Suprapubic skin (tissue), 4 donors: ENCODE data around the gene ADA. TPM values are rescaled to one million over a fixed set of nuclear protein-coding genes. Genes with fewer than 3 reads are reported as not detected.
A peak's percentile ranks its signal among the peaks of the same experiment; 100 is the strongest.
"Not testable (repeated sequence)": the region's sequence is repeated elsewhere in the genome, so short reads cannot be mapped to it uniquely, and the experiment has no call there.

ENCODE experiments used
- DNase-seq, 2 donors: peaks; one replicate each; pipeline ENCODE4 v3.0.0-alpha.2; 2019; ENCODE audit warnings: low spot score in 2 of 2
- H3K27ac ChIP-seq: fragments of 200-600 bp; sonication (generic); one replicate; pipeline ENCODE4 v1.5.1; 2019
- H3K27me3 ChIP-seq: fragments of 200-600 bp; sonication (generic); one replicate; pipeline ENCODE4 v1.5.1; 2019
- H3K36me3 ChIP-seq: fragments of 200-600 bp; sonication (generic); one replicate; pipeline ENCODE4 v1.5.1; 2019
- H3K4me1 ChIP-seq: fragments of 200-600 bp; sonication (generic); one replicate; pipeline ENCODE4 v1.5.1; 2019
- H3K4me3 ChIP-seq: fragments of 200-600 bp; sonication (generic); one replicate; pipeline ENCODE4 v1.5.1; 2019; ENCODE audit warnings: mild to moderate bottlenecking
- H3K9me3 ChIP-seq: fragments of 200-600 bp; sonication (generic); one replicate; pipeline ENCODE4 v1.5.1; 2019
- CTCF ChIP-seq, 2 donors: fragments of 200-600 bp in 1 of 2; fragments of 450-650 bp in 1 of 2; sonication (generic) in 1 of 2; IDR thresholded peaks; one replicate each; pipeline ENCODE4 v1.5.1; 2016 to 2019; ENCODE audit warnings: antibody characterized with exemption in 2 of 2, mild to moderate bottlenecking in 1 of 2, moderate library complexity in 1 of 2
- EP300 ChIP-seq: sonication (generic); formaldehyde crosslinking; IDR thresholded peaks from one replicate; pipeline ENCODE4 v1.6.1; 2017; ENCODE audit warnings: antibody characterized with exemption
- POLR2A ChIP-seq, 2 donors: fragments of 450-650 bp; IDR thresholded peaks; one replicate each; pipeline ENCODE4 v1.6.1; 2017; ENCODE audit warnings: antibody characterized with exemption in 2 of 2, mild to moderate bottlenecking in 2 of 2, moderate library complexity in 2 of 2
- POLR2AphosphoS5 ChIP-seq, 3 donors: sonication (generic); formaldehyde crosslinking; IDR thresholded peaks; one replicate each; pipeline ENCODE4 v1.6.1; 2017; ENCODE audit warnings: antibody characterized with exemption in 3 of 3
- WGBS: methylation state at CpG from one replicate; pipeline ENCODE4 v1.1.5; 2018; 5-methylcytosine and 5-hydroxymethylcytosine counted together
- total RNA-seq, 4 donors: library from RNA; depleted of rRNA; stranded (reverse); fragments of >200 nt; gene quantifications; one replicate each; pipeline ENCODE4 v1.1.0, GENCODE V29; 2016

The ADA gene
- total RNA-seq, 4 donors from 2014 or later: 4.1 to 9.4 (median 7.8) TPM

- Histone ChIP-seq H3K4me1 (peaks cover 10% of the 10 kb centered on the region), H3K36me3 (no peaks in the 10 kb centered on the region), H3K9me3 (no peaks in the 10 kb centered on the region), H3K27me3 (no peaks in the 10 kb centered on the region), H3K4me3 (no peak overlapping the region), H3K27ac (no peak overlapping the region)
- TF ChIP-seq POLR2A (IDR thresholded peaks at IDR 0.05) (no peak), EP300 (no peak), POLR2AphosphoS5 (IDR thresholded peaks at IDR 0.05) (no peak), CTCF (IDR thresholded peaks at IDR 0.05) (peak in 1 of 2 donors; percentile 64)
- no peak for DNase-seq
- WGBS: 56% methylated on average over 9 of the region's 10 CpGs
Observed at GRCh38 chr20:44683263-44684046, 32.0 kb upstream of the ADA start.

GRCh38 chr20:44681796-44682566 lies 30.5 kb upstream of the ADA start:
- no peak overlapping the region for H3K27ac ChIP-seq
- H3K4me3 ChIP-seq: no peak overlapping the region
- DNase-seq: no peak
- no peaks in the 10 kb centered on the region for H3K9me3 ChIP-seq
- H3K27me3 ChIP-seq: no peaks in the 10 kb centered on the region
- WGBS: 91% methylated on average over 7 of the region's 11 CpGs
- peaks cover 10% of the 10 kb centered on the region for H3K4me1 ChIP-seq
- no peaks in the 10 kb centered on the region for H3K36me3 ChIP-seq
- TF ChIP-seq EP300 (no peak), CTCF (IDR thresholded peaks at IDR 0.05) (no peak), POLR2A (IDR thresholded peaks at IDR 0.05) (no peak), POLR2AphosphoS5 (IDR thresholded peaks at IDR 0.05) (no peak)

GRCh38 chr20:44678990-44679611 lies 27.6 kb upstream of the ADA start:
- 90% methylated on average over 12 of the region's 12 CpGs for WGBS
- H3K9me3 ChIP-seq: no peaks in the 10 kb centered on the region
- H3K27me3 ChIP-seq: no peaks in the 10 kb centered on the region
- TF ChIP-seq POLR2AphosphoS5 (IDR thresholded peaks at IDR 0.05) (no peak), POLR2A (IDR thresholded peaks at IDR 0.05) (no peak), CTCF (IDR thresholded peaks at IDR 0.05) (no peak), EP300 (no peak)
- no peak for DNase-seq
- no peaks in the 10 kb centered on the region for H3K36me3 ChIP-seq
- no peak overlapping the region for H3K27ac ChIP-seq
- no peak overlapping the region for H3K4me3 ChIP-seq
- no peaks in the 10 kb centered on the region for H3K4me1 ChIP-seq

GRCh38 chr20:44678242-44678641 lies 26.7 kb upstream of the ADA start:
- H3K27ac ChIP-seq: no peak overlapping the region
- no peaks in the 10 kb centered on the region for H3K9me3 ChIP-seq
- TF ChIP-seq POLR2A (IDR thresholded peaks at IDR 0.05) (no peak), CTCF (IDR thresholded peaks at IDR 0.05) (no peak), POLR2AphosphoS5 (IDR thresholded peaks at IDR 0.05) (no peak), EP300 (no peak)
- no peaks in the 10 kb centered on the region for H3K36me3 ChIP-seq
- no peak overlapping the region for H3K4me3 ChIP-seq
- no peak for DNase-seq
- H3K27me3 ChIP-seq: no peaks in the 10 kb centered on the region
- H3K4me1 ChIP-seq: no peaks in the 10 kb centered on the region
- 36% methylated on average over 2 of the region's 2 CpGs for WGBS

GRCh38 chr20:44672318-44672902 lies 20.9 kb upstream of the ADA start:
- not testable (repeated sequence) for H3K27ac ChIP-seq, H3K9me3 ChIP-seq, H3K4me3 ChIP-seq, H3K36me3 ChIP-seq, DNase-seq, H3K4me1 ChIP-seq, H3K27me3 ChIP-seq
- WGBS: 89% methylated on average over 23 of the region's 23 CpGs

- WGBS: 79% methylated on average over 6 of the region's 7 CpGs
- H3K27ac ChIP-seq, H3K9me3 ChIP-seq, H3K4me1 ChIP-seq, H3K36me3 ChIP-seq, DNase-seq, H3K4me3 ChIP-seq, H3K27me3 ChIP-seq: not testable (repeated sequence)
Observed at GRCh38 chr20:44671541-44671940, 20.0 kb upstream of the ADA start.

- 68% methylated on average over 9 of the region's 9 CpGs for WGBS
Observed at GRCh38 chr20:44670851-44671250, 19.4 kb upstream of the ADA start.

More at GRCh38 chr20:44670851-44671250, 19.4 kb upstream of the ADA start:
- not testable (repeated sequence) for H3K36me3 ChIP-seq, H3K27ac ChIP-seq, DNase-seq, H3K4me1 ChIP-seq, H3K27me3 ChIP-seq, H3K4me3 ChIP-seq, H3K9me3 ChIP-seq
